ENCODE measurements around the gene PI4KA. TPM values are rescaled to one million over a fixed set of nuclear protein-coding genes. Genes with fewer than 3 reads are reported as not detected.

PI4KA gene
- total RNA-seq, 1 experiment from 2014 or later = 65.8 TPM

- H3K4me1 ChIP-seq (ENCODE audit: insufficient read depth, low read length) = no peaks in the 10 kb centered on the region
- no peaks in the 10 kb centered on the region for H3K79me2 ChIP-seq (ENCODE audit: insufficient read depth, low read length)
- H3K36me3 Mint-ChIP-seq (ENCODE audit: insufficient read depth in 1 of 3, low read depth in 3 of 3) = peaks cover 9 to 48% (median 14%) of the 10 kb centered on the region in 3 experiments; a peak in 6 of 7 replicates
- H3K79me1 ChIP-seq (ENCODE audit: insufficient read depth, low read depth, low read length, poor library complexity, severe bottlenecking) = no peaks in the 10 kb centered on the region
- no peak overlapping the region for H3T11ph ChIP-seq (ENCODE audit: low read length)
- no peaks in the 10 kb centered on the region for H3K9me3 Mint-ChIP-seq
- no peaks in the 10 kb centered on the region for H3K9me3 ChIP-seq (ENCODE audit: control insufficient read depth, low read depth, low read length)
- no peak overlapping the region for H3K27ac ChIP-seq (ENCODE audit: insufficient read length, low read depth, low read length)
- no peak overlapping the region for H2AFZ ChIP-seq (ENCODE audit: low read length)
- no peak overlapping the region for H3K56ac ChIP-seq (ENCODE audit: insufficient read length, low read depth, low read length)
- H3K27ac Mint-ChIP-seq = no peak overlapping the region
- TF ChIP-seq CTCF (conservative IDR thresholded peaks at IDR 0.05) = no peak
- H3K9ac ChIP-seq (ENCODE audit: extremely low read depth, insufficient read length, low read length) = no peak overlapping the region
- H3K4me1 Mint-ChIP-seq = no peaks in the 10 kb centered on the region
- H3K14ac ChIP-seq (ENCODE audit: insufficient read depth, low read length) = no peak overlapping the region
- no peak overlapping the region for H2BK5ac ChIP-seq (ENCODE audit: insufficient read length, low read length)
- H3K4me3 Mint-ChIP-seq = no peak overlapping the region; a peak in 1 of 5 replicates
- no peak overlapping the region for H4K5ac ChIP-seq (ENCODE audit: insufficient read length, low read depth, low read length)
- no peak overlapping the region for H3K4me2 ChIP-seq (ENCODE audit: insufficient read depth, insufficient read length, low read length)
- no peak overlapping the region for H2AK5ac ChIP-seq (ENCODE audit: insufficient read length, low read length)
- H4K91ac ChIP-seq (ENCODE audit: insufficient read length, low read depth, low read length) = no peak overlapping the region
- no peaks in the 10 kb centered on the region for H3K23me2 ChIP-seq (ENCODE audit: insufficient read length, low read depth, low read length, poor library complexity, severe bottlenecking)
- DNase-seq = no peak
- no peak overlapping the region for H4K8ac ChIP-seq (replicated peaks; ENCODE audit: insufficient read length, low read depth, low read length)
- no peak overlapping the region for H3K18ac ChIP-seq (ENCODE audit: insufficient read length, low read depth, low read length)
- no peaks in the 10 kb centered on the region for H3K27me3 ChIP-seq (ENCODE audit: insufficient read depth, low read length)
- no CpG with 5 or more reads among the region's 2 CpGs for WGBS (ENCODE audit: extremely low coverage, insufficient read length, low lambda C conversion rate)
- no peak overlapping the region for H2BK12ac ChIP-seq (ENCODE audit: insufficient read length, low read depth, low read length)
- H2BK20ac ChIP-seq (ENCODE audit: low read depth, low read length, poor library complexity, severe bottlenecking) = no peak overlapping the region
- H4K20me1 ChIP-seq (ENCODE audit: control insufficient read depth, insufficient read depth, insufficient read length) = no peaks in the 10 kb centered on the region
- H2BK120ac ChIP-seq (ENCODE audit: low read depth, low read length, poor library complexity, severe bottlenecking) = no peak overlapping the region
- no peak overlapping the region for H3K23ac ChIP-seq (ENCODE audit: insufficient read length, low read depth, low read length)
- H2BK15ac ChIP-seq (ENCODE audit: low read depth, low read length) = no peak overlapping the region
- H3K27me3 Mint-ChIP-seq (ENCODE audit: low read depth) = no peaks in the 10 kb centered on the region
- no peak overlapping the region for H3K4ac ChIP-seq (ENCODE audit: low read depth, low read length)
Measured at GRCh38 chr22:20761536-20761935, 97.1 kb downstream of the PI4KA start.
